ENCODE data around the gene PTK7.

- TF ChIP-seq, protein P1, sequence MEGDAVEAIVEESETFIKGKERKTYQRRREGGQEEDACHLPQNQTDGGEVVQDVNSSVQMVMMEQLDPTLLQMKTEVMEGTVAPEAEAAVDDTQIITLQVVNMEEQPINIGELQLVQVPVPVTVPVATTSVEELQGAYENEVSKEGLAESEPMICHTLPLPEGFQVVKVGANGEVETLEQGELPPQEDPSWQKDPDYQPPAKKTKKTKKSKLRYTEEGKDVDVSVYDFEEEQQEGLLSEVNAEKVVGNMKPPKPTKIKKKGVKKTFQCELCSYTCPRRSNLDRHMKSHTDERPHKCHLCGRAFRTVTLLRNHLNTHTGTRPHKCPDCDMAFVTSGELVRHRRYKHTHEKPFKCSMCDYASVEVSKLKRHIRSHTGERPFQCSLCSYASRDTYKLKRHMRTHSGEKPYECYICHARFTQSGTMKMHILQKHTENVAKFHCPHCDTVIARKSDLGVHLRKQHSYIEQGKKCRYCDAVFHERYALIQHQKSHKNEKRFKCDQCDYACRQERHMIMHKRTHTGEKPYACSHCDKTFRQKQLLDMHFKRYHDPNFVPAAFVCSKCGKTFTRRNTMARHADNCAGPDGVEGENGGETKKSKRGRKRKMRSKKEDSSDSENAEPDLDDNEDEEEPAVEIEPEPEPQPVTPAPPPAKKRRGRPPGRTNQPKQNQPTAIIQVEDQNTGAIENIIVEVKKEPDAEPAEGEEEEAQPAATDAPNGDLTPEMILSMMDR (IDR thresholded peaks at IDR 0.05), result no peak
- TF ChIP-seq, protein P2, sequence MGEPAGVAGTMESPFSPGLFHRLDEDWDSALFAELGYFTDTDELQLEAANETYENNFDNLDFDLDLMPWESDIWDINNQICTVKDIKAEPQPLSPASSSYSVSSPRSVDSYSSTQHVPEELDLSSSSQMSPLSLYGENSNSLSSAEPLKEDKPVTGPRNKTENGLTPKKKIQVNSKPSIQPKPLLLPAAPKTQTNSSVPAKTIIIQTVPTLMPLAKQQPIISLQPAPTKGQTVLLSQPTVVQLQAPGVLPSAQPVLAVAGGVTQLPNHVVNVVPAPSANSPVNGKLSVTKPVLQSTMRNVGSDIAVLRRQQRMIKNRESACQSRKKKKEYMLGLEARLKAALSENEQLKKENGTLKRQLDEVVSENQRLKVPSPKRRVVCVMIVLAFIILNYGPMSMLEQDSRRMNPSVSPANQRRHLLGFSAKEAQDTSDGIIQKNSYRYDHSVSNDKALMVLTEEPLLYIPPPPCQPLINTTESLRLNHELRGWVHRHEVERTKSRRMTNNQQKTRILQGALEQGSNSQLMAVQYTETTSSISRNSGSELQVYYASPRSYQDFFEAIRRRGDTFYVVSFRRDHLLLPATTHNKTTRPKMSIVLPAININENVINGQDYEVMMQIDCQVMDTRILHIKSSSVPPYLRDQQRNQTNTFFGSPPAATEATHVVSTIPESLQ (CRISPR knock-in tag; IDR thresholded peaks at IDR 0.05), result no peak
- TF ChIP-seq IRF2 (CRISPR knock-in tag; IDR thresholded peaks at IDR 0.05; ENCODE audit: borderline replicate concordance, low read depth) (no peak), NR2C2 (CRISPR knock-in tag; IDR thresholded peaks at IDR 0.05) (no peak), MAX (CRISPR knock-in tag; IDR thresholded peaks at IDR 0.05) (no peak; the same call in 1 of the 2 replicates), ZBTB21 (CRISPR knock-in tag; IDR thresholded peaks at IDR 0.05; ENCODE audit: borderline replicate concordance) (no peak), HMGA2 (CRISPR knock-in tag; IDR thresholded peaks at IDR 0.05) (no peak), ATF3 (CRISPR knock-in tag; conservative IDR thresholded peaks at IDR 0.05) (no peak)
- TF ChIP-seq, protein P3, sequence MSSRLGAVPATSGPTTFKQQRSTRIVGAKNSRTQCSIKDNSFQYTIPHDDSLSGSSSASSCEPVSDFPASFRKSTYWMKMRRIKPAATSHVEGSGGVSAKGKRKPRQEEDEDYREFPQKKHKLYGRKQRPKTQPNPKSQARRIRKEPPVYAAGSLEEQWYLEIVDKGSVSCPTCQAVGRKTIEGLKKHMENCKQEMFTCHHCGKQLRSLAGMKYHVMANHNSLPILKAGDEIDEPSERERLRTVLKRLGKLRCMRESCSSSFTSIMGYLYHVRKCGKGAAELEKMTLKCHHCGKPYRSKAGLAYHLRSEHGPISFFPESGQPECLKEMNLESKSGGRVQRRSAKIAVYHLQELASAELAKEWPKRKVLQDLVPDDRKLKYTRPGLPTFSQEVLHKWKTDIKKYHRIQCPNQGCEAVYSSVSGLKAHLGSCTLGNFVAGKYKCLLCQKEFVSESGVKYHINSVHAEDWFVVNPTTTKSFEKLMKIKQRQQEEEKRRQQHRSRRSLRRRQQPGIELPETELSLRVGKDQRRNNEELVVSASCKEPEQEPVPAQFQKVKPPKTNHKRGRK (CRISPR knock-in tag; IDR thresholded peaks at IDR 0.05; ENCODE audit: borderline replicate concordance), result no peak
Observed at GRCh38 chr6:43170417-43170930, 94.4 kb downstream of the PTK7 start.

Measured in WTC11 (cell line).